ENCODE results near the gene CSNK2A1. TPM values are rescaled to one million over a fixed set of nuclear protein-coding genes. Genes with fewer than 3 reads are reported as not detected.
"Not testable (repeated sequence)": the region's sequence is repeated elsewhere in the genome, so short reads cannot be mapped to it uniquely, and the experiment has no call there.

CSNK2A1 gene
- total RNA-seq, 4 donors from 2014 or later, result 86.0 to 96.7 (median 90.3) TPM

GRCh38 chr20:517221-517620 lies 26.4 kb downstream of the CSNK2A1 start:
- WGBS, 2 donors, result 31 to 32% methylated on average over 2 of the region's 2 CpGs
- TF ChIP-seq CTCF (IDR thresholded peaks at IDR 0.05) (no peak), POLR2A (IDR thresholded peaks at IDR 0.05) (no peak)

DNA sequence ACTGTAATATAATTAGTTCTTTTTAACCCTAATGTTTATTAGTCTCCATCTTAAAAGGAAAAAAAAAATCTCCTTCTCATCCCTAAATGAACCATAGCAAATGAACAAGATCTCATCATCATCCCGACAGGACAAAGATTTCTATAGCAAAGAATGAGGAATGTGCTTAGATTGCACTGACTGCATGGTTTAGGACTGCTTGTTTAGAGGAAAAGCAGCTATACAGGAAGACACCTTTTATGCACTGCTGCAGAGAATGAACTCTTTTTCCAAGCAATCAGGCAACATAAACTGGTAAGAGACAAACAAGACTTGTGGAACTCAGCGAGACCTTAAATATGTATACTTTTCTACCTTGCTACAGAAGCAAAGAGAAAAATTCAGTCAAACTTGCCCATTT lies 26.8 kb downstream of the CSNK2A1 start:
- WGBS, 2 donors, result 75 to 81% methylated on average over 2 of the region's 2 CpGs
- intact Hi-C loops (cut with DNase I; ENCODE audit: low total_unique reads), result no loop called here
- no peak for DNase-seq (ENCODE audit: low spot score in 2 of 2)
- TF ChIP-seq CTCF (IDR thresholded peaks at IDR 0.05) (no peak), POLR2A (IDR thresholded peaks at IDR 0.05) (no peak)
- H3K4me3 ChIP-seq (ENCODE audit: low read depth, poor library complexity, severe bottlenecking), result no peak overlapping the region

More at GRCh38 chr20:517221-517620, 26.4 kb downstream of the CSNK2A1 start:
- intact Hi-C loops (cut with DNase I; ENCODE audit: low total_unique reads), result no loop called here
- H3K4me3 ChIP-seq (ENCODE audit: low read depth, poor library complexity, severe bottlenecking), result no peak overlapping the region
- DNase-seq (ENCODE audit: low spot score in 2 of 2), result no peak

DNA sequence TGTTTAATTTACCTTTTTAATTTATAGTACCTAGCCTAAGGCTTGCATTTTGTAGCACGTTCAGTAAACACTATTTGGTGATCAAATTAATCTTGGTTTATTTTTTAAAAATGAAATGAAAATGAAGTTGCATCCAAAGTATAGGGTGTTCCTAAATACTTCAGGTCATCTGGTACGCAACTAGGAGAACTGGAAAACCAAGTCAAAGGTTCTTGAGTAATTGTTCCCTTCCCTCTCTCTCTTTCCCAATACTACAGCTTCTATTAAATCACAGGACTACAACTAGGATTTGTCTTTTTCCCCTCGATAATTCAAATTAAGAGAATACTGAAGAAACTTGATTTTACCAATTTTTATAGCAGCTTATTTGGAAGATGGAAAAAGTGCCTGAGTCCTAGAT lies 27.9 kb downstream of the CSNK2A1 start:
- TF ChIP-seq CTCF (IDR thresholded peaks at IDR 0.05) (no peak), POLR2A (IDR thresholded peaks at IDR 0.05) (no peak)
- DNase-seq (ENCODE audit: low spot score in 2 of 2), result no peak
- H3K4me3 ChIP-seq (ENCODE audit: low read depth, poor library complexity, severe bottlenecking), result no peak overlapping the region
- intact Hi-C loops (cut with DNase I; ENCODE audit: low total_unique reads), result no loop called here
- WGBS, 2 donors, result 63 to 86% methylated on average over 3 of the region's 3 CpGs

DNA sequence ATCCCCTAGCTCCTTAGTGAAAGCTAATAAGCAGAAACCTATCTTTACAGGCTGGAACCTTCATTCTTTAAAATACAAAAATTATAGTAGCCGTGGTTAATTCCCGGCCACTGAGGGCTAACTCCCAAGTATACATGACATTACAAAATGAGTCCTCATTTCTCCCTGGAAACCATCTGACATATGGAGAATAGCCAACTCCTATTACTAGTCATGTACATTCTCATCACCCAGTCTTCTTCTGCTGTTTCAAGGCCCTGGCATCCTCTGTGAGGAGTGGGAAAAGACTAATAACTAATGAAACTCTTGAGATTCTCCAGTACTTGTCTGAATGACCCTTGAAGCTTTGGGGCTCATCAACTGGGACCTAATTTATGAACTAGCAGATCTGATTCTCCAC lies 30.2 kb downstream of the CSNK2A1 start:
- no peak for TF ChIP-seq POLR2A (IDR thresholded peaks at IDR 0.05)
- TF ChIP-seq CTCF (IDR thresholded peaks at IDR 0.05), result no peak
- intact Hi-C loops (cut with DNase I; ENCODE audit: low total_unique reads), result no loop called here
- no peak for DNase-seq (ENCODE audit: low spot score in 2 of 2)
- no peak overlapping the region for H3K4me3 ChIP-seq (ENCODE audit: low read depth, poor library complexity, severe bottlenecking)
- 79 to 87% methylated on average over 2 of the region's 2 CpGs for WGBS, 2 donors

- intact Hi-C loops (cut with DNase I; ENCODE audit: low total_unique reads); DNase-seq (ENCODE audit: low spot score in 2 of 2); H3K4me3 ChIP-seq (ENCODE audit: low read depth, poor library complexity, severe bottlenecking): not testable (repeated sequence)
- 89 to 92% methylated on average over 9 of the region's 9 CpGs for WGBS, 2 donors
These were observed 33.1 kb downstream of the CSNK2A1 start for GRCh38 chr20:510328-511057.

DNA sequence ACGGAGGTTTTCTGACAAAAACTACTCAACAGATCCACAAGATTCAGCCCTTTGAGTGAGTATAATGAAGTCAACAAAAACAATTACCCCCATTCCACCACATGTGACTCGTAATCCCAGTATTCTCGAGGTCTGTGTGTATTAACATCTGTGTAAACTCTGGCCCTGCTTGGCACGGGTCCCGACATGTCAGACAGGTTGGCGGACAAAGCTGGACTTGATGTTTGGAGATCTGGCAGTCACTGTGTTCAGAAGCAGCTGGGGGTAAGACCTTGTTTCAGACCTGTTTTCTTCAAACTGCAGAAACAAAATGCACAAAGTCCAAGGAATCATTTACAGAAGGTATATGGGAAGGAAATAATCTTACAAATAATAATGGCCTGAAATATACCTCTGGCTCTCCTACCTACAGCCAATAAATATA lies 35.2 kb downstream of the CSNK2A1 start:
- DNase-seq (ENCODE audit: low spot score in 2 of 2); intact Hi-C loops (cut with DNase I; ENCODE audit: low total_unique reads); H3K4me3 ChIP-seq (ENCODE audit: low read depth, poor library complexity, severe bottlenecking): not testable (repeated sequence)
- 67 to 68% methylated on average over 6 of the region's 6 CpGs for WGBS, 2 donors

GRCh38 chr20:507761-508332 lies 35.7 kb downstream of the CSNK2A1 start:
- DNase-seq (ENCODE audit: low spot score in 2 of 2), result no peak
- intact Hi-C loops (cut with DNase I; ENCODE audit: low total_unique reads), result no loop called here
- 88 to 91% methylated on average over 7 of the region's 7 CpGs for WGBS, 2 donors

More at GRCh38 chr20:507761-508332, 35.7 kb downstream of the CSNK2A1 start:
- H3K4me3 ChIP-seq (ENCODE audit: low read depth, poor library complexity, severe bottlenecking), result no peak overlapping the region
- TF ChIP-seq POLR2A (IDR thresholded peaks at IDR 0.05), result no peak
- no peak for TF ChIP-seq CTCF (IDR thresholded peaks at IDR 0.05)
